Caco-2 (cell line): Measurements from ENCODE around the gene TMEM183A. TPM values are rescaled to one million over a fixed set of nuclear protein-coding genes. Genes with fewer than 3 reads are reported as not detected.

Experiments used
- BruUV-seq: library from RNA; stranded (reverse); fragments of 400-500 nt; replicated peaks from 2 replicates; lab custom pipeline; 2021; lab: Mats Ljungman, UMichigan
- CTCF ChIA-PET: fragments of 300-600 bp; sonication (Branson Sonifier 250); formaldehyde crosslinking; loops from one replicate; lab custom pipeline; 2022; ENCODE audit warnings: antibody characterized with exemption; lab: Charles Lee
- POLR2A ChIA-PET: fragments of 300-600 bp; sonication (Branson Sonifier 250); formaldehyde crosslinking; loops from one replicate; lab custom pipeline; 2022; ENCODE audit warnings: antibody characterized with exemption; lab: Charles Lee
- DNase-seq, 2 experiments: peaks; one replicate each; pipeline versions ENCODE4 v3.0.0 to v3.0.0-alpha.2; 2020 to 2022
- H3K27me3 ChIP-seq: replicated peaks from 2 replicates; pipeline ENCODE4 v1.6.0; 2011; ENCODE audit warnings: low read length; ENCODE audit not compliant: control insufficient read depth, insufficient read depth
- H3K36me3 ChIP-seq: 2 replicates; pipeline ENCODE4 v1.5.1; 2011; ENCODE audit warnings: low read length; ENCODE audit not compliant: control insufficient read depth, insufficient read depth
- H3K4me1 ChIP-seq: fragments of 250-450 bp; sonication (Bioruptor Pico); 2 replicates; pipeline ENCODE4 v1.5.1; 2020; ENCODE audit warnings: mild to moderate bottlenecking
- H3K4me3 ChIP-seq: 2 replicates; pipeline ENCODE4 v1.5.1; 2011; ENCODE audit warnings: low read depth, mild to moderate bottlenecking, control low read depth, low read length
- H3K9me3 ChIP-seq: fragments of 250-450 bp; sonication (Bioruptor Pico); 2 replicates; pipeline ENCODE4 v1.5.1; 2020; ENCODE audit warnings: mild to moderate bottlenecking, moderate library complexity
- H3K27ac Mint-ChIP-seq: one replicate; pipeline ENCODE4 v1.8.0; 2022; ENCODE audit warnings: mixed read lengths; ENCODE audit not compliant: unreplicated experiment
- H3K27me3 Mint-ChIP-seq: one replicate; pipeline ENCODE4 v1.8.0; 2022; ENCODE audit warnings: mixed read lengths; ENCODE audit not compliant: insufficient read depth, unreplicated experiment
- H3K36me3 Mint-ChIP-seq: one replicate; pipeline ENCODE4 v1.8.0; 2022; ENCODE audit warnings: mild to moderate bottlenecking, mixed read lengths; ENCODE audit not compliant: insufficient read depth, unreplicated experiment
- H3K4me1 Mint-ChIP-seq: one replicate; pipeline ENCODE4 v1.8.0; 2022; ENCODE audit warnings: low read depth, mixed read lengths; ENCODE audit not compliant: unreplicated experiment
- H3K4me3 Mint-ChIP-seq: one replicate; pipeline ENCODE4 v1.8.0; 2022; ENCODE audit warnings: mild to moderate bottlenecking, moderate library complexity, mixed read lengths; ENCODE audit not compliant: unreplicated experiment
- H3K9me3 Mint-ChIP-seq: one replicate; pipeline ENCODE4 v1.8.0; 2022; ENCODE audit warnings: mixed read lengths; ENCODE audit not compliant: unreplicated experiment
- CTCF ChIP-seq, 2 experiments: fragments of 200-600 bp in 1 of 2; IDR thresholded peaks; 1 replicate in 1 of 2; 2 replicates in 1 of 2; pipeline versions ENCODE4 v1.5.1 to v1.8.0; 2011 to 2022; ENCODE audit warnings: antibody characterized with exemption in 1 of 2, control low read depth in 1 of 2, inconsistent platforms in 1 of 2, low read depth in 1 of 2, low read length in 1 of 2, mild to moderate bottlenecking in 1 of 2, moderate library complexity in 1 of 2; ENCODE audit not compliant: insufficient read depth in 1 of 2, severe bottlenecking in 1 of 2, unreplicated experiment in 1 of 2
- intact Hi-C: fragments of 100-400 bp; cut with micrococcal nuclease; formaldehyde crosslinking; loops from one replicate; pipeline ENCODE4 v1.10.0; 2022; ENCODE audit not compliant: unreplicated experiment
- total RNA-seq: library from RNA; stranded (reverse); gene quantifications from 2 replicates; pipeline ENCODE4 v1.2.3, GENCODE V29; 2022

TMEM183A gene
- total RNA-seq, 1 experiment from 2014 or later, result 74.3 TPM

- H3K4me1 ChIP-seq, result peaks cover 8% of the 10 kb centered on the region; the same call in 1 of the 2 replicates
- intact Hi-C loops, result loop anchor here (2.0 to 10.0 kb wide), 4 partner anchors 45 to 287 kb away; no protein-coding TSS in a partner anchor
- H3K4me3 ChIP-seq, result no peak overlapping the region
- no peaks in the 10 kb centered on the region for H3K27me3 ChIP-seq
- Mint-ChIP-seq H3K27me3 (no peaks in the 10 kb centered on the region), H3K4me1 (peaks cover 21% of the 10 kb centered on the region), H3K36me3 (peaks cover 5% of the 10 kb centered on the region), H3K27ac (no peak overlapping the region), H3K9me3 (no peaks in the 10 kb centered on the region), H3K4me3 (no peak overlapping the region)
- ChIA-PET CTCF (interaction anchor here (3.4 to 3.5 kb wide), 2 partner anchors 179 to 232 kb away, joined by 56 to 90 read pairs; no protein-coding TSS in a partner anchor), POLR2A (no interaction called here)
- no peaks in the 10 kb centered on the region for H3K9me3 ChIP-seq
- peaks cover 1% of the 10 kb centered on the region; the same call in 1 of the 2 replicates for H3K36me3 ChIP-seq
- no peak for TF ChIP-seq CTCF (IDR thresholded peaks at IDR 0.05; ENCODE audit: insufficient read depth in 1 of 2, low read depth in 1 of 2, low read length in 1 of 2, severe bottlenecking in 1 of 2, unreplicated experiment in 1 of 2)
- BruUV-seq, result no TSS peak
- DNase-seq, result peak in 1 of 2 experiments; percentile 19
Observed at GRCh38 chr1:203037509-203038190, 30.5 kb downstream of the TMEM183A start.

- H3K4me1 Mint-ChIP-seq, result peaks cover 21% of the 10 kb centered on the region
- no peak for DNase-seq
- H3K9me3 Mint-ChIP-seq, result no peaks in the 10 kb centered on the region
- H3K4me3 Mint-ChIP-seq, result no peak overlapping the region
- TF ChIP-seq CTCF (IDR thresholded peaks at IDR 0.05; ENCODE audit: insufficient read depth in 1 of 2, low read depth in 1 of 2, low read length in 1 of 2, severe bottlenecking in 1 of 2, unreplicated experiment in 1 of 2), result no peak
- ChIA-PET CTCF (interaction anchor here (1.2 to 3.5 kb wide), 4 partner anchors 80 to 231 kb away, joined by 11 to 90 read pairs (median 34); no protein-coding TSS in a partner anchor), POLR2A (no interaction called here)
- H3K4me3 ChIP-seq, result no peak overlapping the region
- no TSS peak for BruUV-seq
- no peaks in the 10 kb centered on the region for H3K27me3 ChIP-seq
- H3K27me3 Mint-ChIP-seq, result no peaks in the 10 kb centered on the region
- intact Hi-C loops, result loop anchor here (2.0 to 10.0 kb wide), 4 partner anchors 44 to 287 kb away; no protein-coding TSS in a partner anchor
- H3K27ac Mint-ChIP-seq, result no peak overlapping the region
- H3K4me1 ChIP-seq, result peaks cover 8% of the 10 kb centered on the region; the same call in 1 of the 2 replicates
- peaks cover 1% of the 10 kb centered on the region; the same call in 1 of the 2 replicates for H3K36me3 ChIP-seq
- peaks cover 5% of the 10 kb centered on the region for H3K36me3 Mint-ChIP-seq
- H3K9me3 ChIP-seq, result no peaks in the 10 kb centered on the region
Observed at GRCh38 chr1:203038217-203038741, 31.1 kb downstream of the TMEM183A start.

- Mint-ChIP-seq H3K4me1 (peaks cover 21% of the 10 kb centered on the region), H3K4me3 (no peak overlapping the region), H3K36me3 (peaks cover 5% of the 10 kb centered on the region), H3K9me3 (no peaks in the 10 kb centered on the region), H3K27me3 (no peaks in the 10 kb centered on the region), H3K27ac (no peak overlapping the region)
- no peaks in the 10 kb centered on the region for H3K9me3 ChIP-seq
- intact Hi-C loops, result loop anchor here (1.0 to 10.0 kb wide), 6 partner anchors 43 to 286 kb away; no protein-coding TSS in a partner anchor
- POLR2A ChIA-PET, result no interaction called here
- BruUV-seq, result no TSS peak
- H3K36me3 ChIP-seq, result peaks cover 1% of the 10 kb centered on the region; the same call in 1 of the 2 replicates
- H3K4me3 ChIP-seq, result no peak overlapping the region
- CTCF ChIA-PET, result interaction anchor here (0.6 to 3.5 kb wide), 16 partner anchors 13 to 304 kb away, joined by 3 to 90 read pairs (median 6); partner anchors contain the start of genes ADORA1 and PPFIA4
- peak; percentile 87 to 93 for TF ChIP-seq CTCF (IDR thresholded peaks at IDR 0.05; ENCODE audit: insufficient read depth in 1 of 2, low read depth in 1 of 2, low read length in 1 of 2, severe bottlenecking in 1 of 2, unreplicated experiment in 1 of 2)
- peak; percentile 74 to 80 for DNase-seq
- peaks cover 8% of the 10 kb centered on the region; the same call in 1 of the 2 replicates for H3K4me1 ChIP-seq
- no peaks in the 10 kb centered on the region for H3K27me3 ChIP-seq
Observed at GRCh38 chr1:203038891-203039608, 31.9 kb downstream of the TMEM183A start.
